ENCODE data around the gene FKTN.
A peak's percentile ranks its signal among the peaks of the same experiment; 100 is the strongest.

FKTN gene

DNA sequence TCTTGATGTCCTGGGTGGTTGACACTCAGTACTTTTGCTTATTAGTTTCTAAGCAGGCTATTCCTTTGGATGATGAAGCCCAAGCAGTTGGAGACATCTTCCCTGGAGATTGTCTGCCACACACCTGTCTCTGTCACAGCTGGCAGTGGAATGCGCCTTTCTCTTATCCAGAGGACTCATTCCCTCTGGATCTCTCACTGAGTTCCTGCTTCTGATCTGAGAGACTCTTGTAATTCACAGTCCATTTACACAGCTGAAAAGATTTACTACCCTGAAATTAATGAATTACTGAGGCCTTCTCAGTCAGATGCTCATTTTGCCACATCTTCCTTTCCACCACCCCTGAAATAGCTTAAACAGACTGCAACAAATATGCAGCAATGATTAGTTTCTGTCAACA, 120.2 kb downstream of the FKTN start:
- DNase-seq (ENCODE audit: insufficient read length, low spot score) (no peak), FAIRE-seq (no peak)
- no peak for TF ChIP-seq POLR2A (IDR thresholded peaks at IDR 0.05; ENCODE audit: low read depth, low read length)

- FAIRE-seq: no peak
- TF ChIP-seq POLR2A (IDR thresholded peaks at IDR 0.05; ENCODE audit: low read depth, low read length): no peak
Measured at GRCh38 chr9:105678781-105679180, 120.8 kb downstream of the FKTN start.

DNA sequence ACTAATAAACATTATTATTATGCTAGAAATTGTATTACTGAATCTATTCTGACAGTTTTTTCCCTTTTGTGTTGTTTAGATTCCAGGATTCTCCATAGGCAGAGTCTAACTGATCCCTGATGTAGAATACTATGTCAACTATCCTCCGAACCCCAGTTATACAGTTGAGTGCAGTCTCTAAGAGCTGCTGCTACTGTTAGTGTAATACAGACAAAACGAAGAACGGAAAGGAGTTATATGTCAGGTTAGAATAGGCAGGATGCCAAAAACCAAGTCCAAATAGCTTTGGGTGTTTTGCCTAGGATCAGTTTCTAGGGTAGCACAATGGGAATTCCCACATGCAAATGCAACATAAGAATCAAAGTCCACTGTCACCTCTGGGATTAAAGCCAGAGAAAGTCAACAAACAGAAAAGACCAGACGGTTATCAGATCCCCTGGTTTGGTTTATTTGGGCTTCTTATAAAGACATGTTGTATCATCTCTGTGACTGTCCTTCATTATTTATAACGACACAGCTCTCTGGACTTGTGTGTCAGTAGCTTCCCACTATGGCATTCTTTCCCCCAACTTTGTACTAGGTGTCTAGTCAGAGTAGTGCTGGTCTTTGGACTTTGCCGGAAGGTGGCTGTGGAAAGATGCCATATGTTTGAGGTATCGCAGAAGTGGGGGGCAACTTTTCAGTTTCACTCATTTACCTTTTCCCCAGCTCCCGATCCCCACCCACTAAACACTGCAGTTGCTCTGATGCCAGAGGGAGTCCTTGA, 121.5 kb downstream of the FKTN start:
- TF ChIP-seq POLR2A (IDR thresholded peaks at IDR 0.05; ENCODE audit: low read depth, low read length): no peak
- FAIRE-seq (no peak), DNase-seq (ENCODE audit: insufficient read length, low spot score) (no peak)

More at GRCh38 chr9:105678781-105679180, 120.8 kb downstream of the FKTN start:
- no peak for DNase-seq (ENCODE audit: insufficient read length, low spot score)

GRCh38 chr9:105681313-105681712, 123.4 kb downstream of the FKTN start:
- no peak for FAIRE-seq
- TF ChIP-seq POLR2A (IDR thresholded peaks at IDR 0.05; ENCODE audit: low read depth, low read length): no peak
- DNase-seq (ENCODE audit: insufficient read length, low spot score): no peak

DNA sequence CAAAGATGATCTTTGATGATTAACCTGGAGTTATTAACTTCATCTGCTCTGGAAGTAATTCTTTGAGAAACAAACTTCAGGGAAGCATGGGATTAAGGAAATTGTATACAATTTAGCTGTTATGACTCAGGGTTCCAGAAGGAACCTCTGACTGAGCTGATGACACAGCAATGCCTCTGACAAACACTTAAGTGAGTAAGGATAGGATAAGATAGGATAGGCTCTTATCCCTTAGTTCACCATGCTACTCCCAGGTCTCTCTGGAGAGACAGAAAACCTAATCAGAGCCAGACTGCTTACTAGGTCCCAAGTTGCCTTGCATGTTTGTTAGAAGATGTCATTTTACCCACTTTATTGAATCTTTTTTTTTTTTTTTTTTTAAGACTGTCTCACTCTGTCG, 123.8 kb downstream of the FKTN start:
- FAIRE-seq (peak; percentile 96), DNase-seq (ENCODE audit: insufficient read length, low spot score) (peak; percentile 79)
- TF ChIP-seq POLR2A (IDR thresholded peaks at IDR 0.05; ENCODE audit: low read depth, low read length): no peak

DNA sequence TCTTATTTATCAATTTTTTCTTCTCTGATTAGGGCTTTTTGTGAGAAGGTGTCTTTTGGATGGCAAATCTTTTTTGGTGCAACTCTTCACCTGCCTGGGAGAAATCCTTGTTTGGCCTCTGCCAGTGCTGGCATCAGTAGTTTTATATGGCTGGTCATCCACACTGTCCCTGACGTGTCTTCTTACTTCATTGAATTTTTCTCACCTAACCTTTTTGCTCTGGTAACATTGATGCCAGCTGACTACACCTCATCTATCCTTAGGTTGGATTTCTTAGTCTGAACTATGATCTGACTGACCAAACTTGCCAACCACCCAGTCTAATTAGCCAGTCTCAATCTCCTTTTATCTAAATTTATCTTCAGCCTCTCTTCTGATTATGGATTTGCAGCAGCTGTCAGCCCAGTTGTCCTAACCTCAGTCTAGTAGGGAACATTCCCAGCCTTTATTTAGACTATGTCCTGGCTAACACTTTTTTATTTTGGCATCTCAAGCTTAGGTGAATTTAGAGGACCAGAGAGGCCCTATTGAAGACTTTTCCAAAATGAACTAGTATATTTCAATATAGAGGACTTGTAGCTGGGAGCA, 125.9 kb downstream of the FKTN start:
- no peak for TF ChIP-seq POLR2A (IDR thresholded peaks at IDR 0.05; ENCODE audit: low read depth, low read length)
- DNase-seq (ENCODE audit: insufficient read length, low spot score): no peak
- FAIRE-seq: peak; percentile 20

DNA sequence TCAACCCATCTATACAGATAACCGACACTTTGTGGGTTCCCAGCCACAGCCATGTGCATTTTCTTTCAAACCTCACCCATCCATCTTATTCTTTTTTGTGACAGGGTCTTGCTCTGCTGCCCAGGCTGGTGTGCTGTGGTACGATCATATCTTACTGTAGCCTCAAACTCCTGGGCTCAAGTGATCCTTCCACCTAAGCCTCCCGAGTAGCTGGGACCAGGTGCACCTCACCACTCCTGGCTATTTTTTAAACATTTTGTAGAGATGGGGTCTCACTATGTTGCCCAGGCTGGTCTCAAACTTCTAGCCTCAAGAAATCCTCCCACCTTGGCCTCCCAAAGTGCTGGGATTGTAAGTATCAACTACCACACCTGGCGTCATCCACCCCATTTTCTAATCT, 129.0 kb downstream of the FKTN start:
- no peak for TF ChIP-seq POLR2A (IDR thresholded peaks at IDR 0.05; ENCODE audit: low read depth, low read length)
- FAIRE-seq: no peak
- no peak for DNase-seq (ENCODE audit: insufficient read length, low spot score)
